SK-N-MC (cell line): Measurements from ENCODE around the gene HRH1.
"Not testable (repeated sequence)": the region's sequence is repeated elsewhere in the genome, so short reads cannot be mapped to it uniquely, and the experiment has no call there.

Experiments
- EZH2 ChIP-seq: fragments of 200-600 bp; sonication (generic); IDR thresholded peaks from one replicate; pipeline ENCODE4 v1.6.1; 2017; ENCODE audit warnings: antibody characterized with exemption
- POLR2AphosphoS5 ChIP-seq: IDR thresholded peaks from 2 replicates; pipeline ENCODE4 v1.6.1; 2012; ENCODE audit warnings: mild to moderate bottlenecking, low read depth, low read length, borderline replicate concordance

GRCh38 chr3:11205881-11206280 is 51.6 kb downstream of the HRH1 start:
- not testable (repeated sequence) for TF ChIP-seq POLR2AphosphoS5, EZH2
